B cell (primary cell): ENCODE measurements around the gene DNAJC15. TPM values are rescaled to one million over a fixed set of nuclear protein-coding genes. Genes with fewer than 3 reads are reported as not detected.

ENCODE experiments used
- ATAC-seq: fragments of 200-7000 bp; cut with Tn5 transposase; one replicate; pipeline ENCODE4 v1.10.0; 2021; ENCODE audit warnings: low read depth, mild to moderate bottlenecking, moderate number of reproducible peaks, moderate library complexity
- CTCF ChIA-PET: fragments of 350-600 bp; sonication (Branson Sonifier 250); formaldehyde crosslinking; loops from one replicate; lab custom pipeline; 2021; ENCODE audit warnings: antibody characterized with exemption, inconsistent platforms; lab: Charles Lee
- POLR2A ChIA-PET: fragments of 350-600 bp; sonication (Branson Sonifier 250); formaldehyde crosslinking; loops from one replicate; lab custom pipeline; 2021; ENCODE audit warnings: antibody characterized with exemption; lab: Charles Lee
- DNase-seq: peaks from one replicate; pipeline ENCODE4 v3.0.0; 2013
- H2AFZ ChIP-seq: 2 replicates; pipeline ENCODE4 v1.6.1; 2012; ENCODE audit warnings: mild to moderate bottlenecking, low read depth, low read length; ENCODE audit not compliant: insufficient read depth, poor library complexity, severe bottlenecking
- H3K27ac ChIP-seq, 2 donors: 1 replicate in 1 of 2; 2 replicates in 1 of 2; pipeline ENCODE4 v1.5.1; 2012 to 2013; ENCODE audit warnings: low read length in 2 of 2, mild to moderate bottlenecking in 2 of 2, moderate library complexity in 1 of 2
- H3K27me3 ChIP-seq, 4 experiments: fragments of 200-600 bp in 1 of 4; sonication (generic) in 1 of 4; replicated peaks in 1 of 4; 1 replicate in 2 of 4; 2 replicates in 2 of 4; pipeline versions ENCODE4 v1.6.1 to v1.7.0; 2013 to 2016; ENCODE audit warnings: low read length in 3 of 4, mild to moderate bottlenecking in 2 of 4, mixed read lengths in 1 of 4, moderate library complexity in 1 of 4; ENCODE audit not compliant: insufficient read depth in 4 of 4, control insufficient read depth in 3 of 4; ENCODE audit errors: control extremely low read depth in 1 of 4
- H3K36me3 ChIP-seq, 2 experiments: replicated peaks in 1 of 2; 1 replicate in 1 of 2; 2 replicates in 1 of 2; pipeline versions ENCODE4 v1.6.1 to v1.7.1; 2013; ENCODE audit warnings: low read length in 1 of 2; ENCODE audit not compliant: insufficient read depth in 2 of 2, control insufficient read depth in 1 of 2; ENCODE audit errors: control extremely low read depth in 1 of 2, extremely low read depth in 1 of 2
- H3K4me1 ChIP-seq, 2 donors: fragments of 200-600 bp in 1 of 2; sonication (generic) in 1 of 2; 1 replicate in 1 of 2; 2 replicates in 1 of 2; pipeline versions ENCODE4 v1.5.1 to v1.6.1; 2013 to 2017; ENCODE audit warnings: low read length in 2 of 2; ENCODE audit not compliant: control insufficient read depth in 2 of 2, insufficient read depth in 2 of 2
- H3K4me2 ChIP-seq: replicated peaks from 2 replicates; pipeline ENCODE3; 2012; ENCODE audit warnings: mild to moderate bottlenecking, low read depth, low read length; ENCODE audit not compliant: poor library complexity, severe bottlenecking
- H3K4me3 ChIP-seq, 5 experiments: fragments of 200-600 bp in 1 of 5; sonication (generic) in 1 of 5; 1 replicate in 3 of 5; 2 replicates in 2 of 5; pipeline versions ENCODE4 v1.5.1 to v1.7.0; 2011 to 2016; ENCODE audit warnings: low read length in 4 of 5, mild to moderate bottlenecking in 4 of 5, low read depth in 2 of 5, control low read depth in 1 of 5, moderate library complexity in 1 of 5; ENCODE audit not compliant: insufficient read depth in 1 of 5; ENCODE audit errors: control extremely low read depth in 1 of 5, extremely low read depth in 1 of 5
- H3K79me2 ChIP-seq: fragments of 200-600 bp; sonication (generic); one replicate; pipeline ENCODE4 v1.6.0; 2016; ENCODE audit warnings: low read length; ENCODE audit not compliant: control insufficient read depth, insufficient read depth
- H3K9ac ChIP-seq: fragments of 200-600 bp; sonication (generic); 2 replicates; pipeline ENCODE4 v1.6.1; 2017; ENCODE audit warnings: mild to moderate bottlenecking, low read length, moderate library complexity
- H3K9me3 ChIP-seq, 3 donors: one replicate each; pipeline versions ENCODE4 v1.6.1 to v1.7.1; 2013; ENCODE audit warnings: low read length in 2 of 3; ENCODE audit not compliant: control insufficient read depth in 2 of 3, insufficient read depth in 1 of 3; ENCODE audit errors: control extremely low read depth in 1 of 3
- H4K20me1 ChIP-seq: 2 replicates; pipeline ENCODE4 v1.6.0; 2012; ENCODE audit warnings: mild to moderate bottlenecking, low read length; ENCODE audit not compliant: insufficient read depth, control insufficient read depth, poor library complexity, severe bottlenecking
- H3K27ac Mint-ChIP-seq: one replicate; pipeline ENCODE4 v1.8.0; 2021; ENCODE audit warnings: mixed read lengths
- H3K27me3 Mint-ChIP-seq: one replicate; pipeline ENCODE4 v1.8.0; 2021; ENCODE audit warnings: mixed read lengths
- H3K4me1 Mint-ChIP-seq: one replicate; pipeline ENCODE4 v1.8.0; 2021; ENCODE audit warnings: mixed read lengths
- H3K4me3 Mint-ChIP-seq: one replicate; pipeline ENCODE4 v1.8.0; 2021; ENCODE audit warnings: mixed read lengths
- H3K9me3 Mint-ChIP-seq: one replicate; pipeline ENCODE4 v1.8.0; 2022; ENCODE audit warnings: mixed read lengths; ENCODE audit not compliant: insufficient read depth
- CTCF ChIP-seq: fragments of 200-600 bp; IDR thresholded peaks from one replicate; pipeline ENCODE4 v1.8.0; 2022; ENCODE audit warnings: antibody characterized with exemption, mild to moderate bottlenecking
- EZH2 ChIP-seq: IDR thresholded peaks from 2 replicates; pipeline ENCODE4 v1.6.1; 2012; ENCODE audit warnings: borderline replicate concordance, low read depth, mild to moderate bottlenecking, moderate library complexity, low read length; ENCODE audit not compliant: insufficient read depth, poor library complexity, severe bottlenecking
- WGBS: methylation state at CpG from one replicate; pipeline ENCODE4 v1.1.5; 2013; ENCODE audit warnings: missing lambda C conversion rate; ENCODE audit not compliant: insufficient coverage; 5-methylcytosine and 5-hydroxymethylcytosine counted together
- intact Hi-C: fragments of 100-400 bp; cut with micrococcal nuclease; formaldehyde crosslinking; loops from one replicate; pipeline ENCODE4 v1.10.0; 2022
- polyA plus RNA-seq: library from polyadenylated mRNA; depleted of rRNA; stranded (reverse); fragments of >200 nt; gene quantifications from 2 replicates; pipeline ENCODE4 v1.2.3, GENCODE V29; 2012
- total RNA-seq, 2 donors: library from RNA; stranded (reverse); fragments of 120-200 nt in 1 of 2; gene quantifications; 1 replicate in 1 of 2; 2 replicates in 1 of 2; pipeline versions ENCODE4 v1.2.3 to v1.2.4, GENCODE V29; 2013 to 2022

Gene DNAJC15
- total and polyA plus RNA-seq, 2 donors (not counting 1 experiment from before 2014, with no cell fraction given) = 11.5 to 15.2 TPM

- DNase-seq = no peak
- Histone ChIP-seq H3K36me3 (no peaks in the 10 kb centered on the region), H3K27me3 (peaks cover 0 to 7% (median 0%) of the 10 kb centered on the region in 4 experiments), H4K20me1 (no peaks in the 10 kb centered on the region), H3K9ac (no peak overlapping the region), H3K27ac (no peak overlapping the region), H3K4me3 (no peak overlapping the region), H2AFZ (no peak overlapping the region), H3K4me1 (no peaks in the 10 kb centered on the region), H3K79me2 (no peaks in the 10 kb centered on the region), H3K4me2 (no peak overlapping the region), H3K9me3 (no peaks in the 10 kb centered on the region)
- POLR2A ChIA-PET = no interaction called here
- Mint-ChIP-seq H3K4me1 (no peaks in the 10 kb centered on the region), H3K9me3 (no peaks in the 10 kb centered on the region), H3K27ac (no peak overlapping the region), H3K27me3 (peaks cover 3% of the 10 kb centered on the region), H3K4me3 (no peak overlapping the region)
- CTCF ChIA-PET = no interaction called here
- no peak for ATAC-seq
- intact Hi-C loops = no loop called here
- WGBS = 100% methylated on average over 3 of the region's 5 CpGs
- TF ChIP-seq EZH2 (no peak), CTCF (no peak)
Measured at GRCh38 chr13:43154156-43154651, 130.8 kb downstream of the DNAJC15 start.

GRCh38 chr13:43154839-43155238 lies 131.5 kb downstream of the DNAJC15 start:
- Histone ChIP-seq H4K20me1 (no peaks in the 10 kb centered on the region), H3K27me3 (peaks cover 0 to 7% (median 0%) of the 10 kb centered on the region in 4 experiments), H3K9ac (no peak overlapping the region), H3K79me2 (no peaks in the 10 kb centered on the region), H3K9me3 (no peaks in the 10 kb centered on the region), H3K27ac (no peak overlapping the region), H3K4me2 (no peak overlapping the region), H3K36me3 (no peaks in the 10 kb centered on the region), H3K4me3 (no peak overlapping the region), H3K4me1 (no peaks in the 10 kb centered on the region), H2AFZ (no peak overlapping the region)
- TF ChIP-seq CTCF (no peak), EZH2 (no peak)
- Mint-ChIP-seq H3K4me1 (no peaks in the 10 kb centered on the region), H3K4me3 (no peak overlapping the region), H3K27ac (no peak overlapping the region), H3K27me3 (peaks cover 3% of the 10 kb centered on the region), H3K9me3 (no peaks in the 10 kb centered on the region)
- ChIA-PET POLR2A (no interaction called here), CTCF (no interaction called here)
- ATAC-seq = no peak
- intact Hi-C loops = no loop called here
- no peak for DNase-seq
- 88% methylated on average over 1 of the region's 3 CpGs for WGBS
